HG02763 (cell line): ENCODE results near the gene DNM2.

Experiments
- ATAC-seq: cut with Tn5 transposase; IDR thresholded peaks from one replicate; pipeline ENCODE4 v1.9.1; 2021; ENCODE audit warnings: mild to moderate bottlenecking, moderate library complexity; ENCODE audit not compliant: unreplicated experiment

Gene DNM2

GRCh38 chr19:10688545-10689280 is 29.2 kb upstream of the DNM2 start:
- ATAC-seq, result no peak

- ATAC-seq, result no peak
Measured at GRCh38 chr19:10690341-10690781, 27.5 kb upstream of the DNM2 start.

- ATAC-seq, result no peak
Measured at GRCh38 chr19:10691178-10691881, 26.5 kb upstream of the DNM2 start.

- no peak for ATAC-seq
Measured at GRCh38 chr19:10691883-10692282, 26.0 kb upstream of the DNM2 start.

- ATAC-seq, result no peak
Measured at GRCh38 chr19:10692673-10693264, 25.1 kb upstream of the DNM2 start.

- ATAC-seq, result no peak
Measured at GRCh38 chr19:10694706-10695307, 23.1 kb upstream of the DNM2 start.

- peak; percentile 52 for ATAC-seq
Measured at GRCh38 chr19:10695401-10696398, 22.2 kb upstream of the DNM2 start.

GRCh38 chr19:10699650-10700335 is 18.1 kb upstream of the DNM2 start:
- no peak for ATAC-seq

- peak; percentile 15 for ATAC-seq
Measured at GRCh38 chr19:10701955-10702525, 15.8 kb upstream of the DNM2 start.

- no peak for ATAC-seq
Measured at GRCh38 chr19:10706990-10707389, 10.9 kb upstream of the DNM2 start.

GRCh38 chr19:10707440-10707839 is 10.4 kb upstream of the DNM2 start:
- ATAC-seq, result no peak

- no peak for ATAC-seq
Measured at GRCh38 chr19:10708291-10708690, 9.6 kb upstream of the DNM2 start.

GRCh38 chr19:10712045-10712444 is 5.8 kb upstream of the DNM2 start:
- no peak for ATAC-seq

- ATAC-seq, result no peak
Measured at GRCh38 chr19:10712754-10713153, 5.1 kb upstream of the DNM2 start.

- no peak for ATAC-seq
Measured at GRCh38 chr19:10713317-10713716, 4.6 kb upstream of the DNM2 start.

- no peak for ATAC-seq
Measured at GRCh38 chr19:10717054-10717355, 874 bp upstream of the DNM2 start.

GRCh38 chr19:10718205-10719196 is 622 bp downstream of the DNM2 start:
- ATAC-seq, result peak; percentile 9

- no peak for ATAC-seq
Measured at GRCh38 chr19:10719466-10719961, 1.6 kb downstream of the DNM2 start.
